ENCODE results near the gene PCDH7. TPM values are rescaled to one million over a fixed set of nuclear protein-coding genes. Genes with fewer than 3 reads are reported as not detected.

The PCDH7 gene
- total RNA-seq, 1 experiment from 2014 or later = 28.6 TPM

DNA sequence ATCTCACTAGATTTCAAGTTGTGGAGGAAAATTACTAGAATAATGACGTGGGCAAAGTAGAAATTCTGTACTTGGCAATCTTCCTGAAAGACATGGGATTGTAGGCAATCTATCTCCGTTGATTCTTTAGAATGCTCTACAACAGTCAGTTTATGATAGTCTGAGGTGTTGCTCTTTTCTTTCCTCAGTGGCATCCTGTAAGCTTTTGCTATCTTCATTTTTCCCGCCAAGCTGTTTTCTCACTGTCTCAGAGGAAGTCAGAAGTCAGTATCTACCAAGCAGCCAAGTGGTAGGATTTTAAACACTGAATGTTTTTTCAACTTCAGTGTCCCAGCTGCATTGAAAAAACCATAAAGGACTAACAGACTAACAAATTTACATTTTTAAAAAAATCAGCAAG is 23.7 kb downstream of the PCDH7 start:
- no peak for DNase-seq
- POLR2A ChIA-PET (ENCODE audit: unreplicated experiment) = no interaction called here
- TF ChIP-seq EZH2 (IDR thresholded peaks at IDR 0.05; ENCODE audit: low read depth) = no peak
- TF ChIP-seq, protein P1, sequence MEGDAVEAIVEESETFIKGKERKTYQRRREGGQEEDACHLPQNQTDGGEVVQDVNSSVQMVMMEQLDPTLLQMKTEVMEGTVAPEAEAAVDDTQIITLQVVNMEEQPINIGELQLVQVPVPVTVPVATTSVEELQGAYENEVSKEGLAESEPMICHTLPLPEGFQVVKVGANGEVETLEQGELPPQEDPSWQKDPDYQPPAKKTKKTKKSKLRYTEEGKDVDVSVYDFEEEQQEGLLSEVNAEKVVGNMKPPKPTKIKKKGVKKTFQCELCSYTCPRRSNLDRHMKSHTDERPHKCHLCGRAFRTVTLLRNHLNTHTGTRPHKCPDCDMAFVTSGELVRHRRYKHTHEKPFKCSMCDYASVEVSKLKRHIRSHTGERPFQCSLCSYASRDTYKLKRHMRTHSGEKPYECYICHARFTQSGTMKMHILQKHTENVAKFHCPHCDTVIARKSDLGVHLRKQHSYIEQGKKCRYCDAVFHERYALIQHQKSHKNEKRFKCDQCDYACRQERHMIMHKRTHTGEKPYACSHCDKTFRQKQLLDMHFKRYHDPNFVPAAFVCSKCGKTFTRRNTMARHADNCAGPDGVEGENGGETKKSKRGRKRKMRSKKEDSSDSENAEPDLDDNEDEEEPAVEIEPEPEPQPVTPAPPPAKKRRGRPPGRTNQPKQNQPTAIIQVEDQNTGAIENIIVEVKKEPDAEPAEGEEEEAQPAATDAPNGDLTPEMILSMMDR (conservative IDR thresholded peaks at IDR 0.05) = no peak
- no peaks in the 10 kb centered on the region for H3K79me2 ChIP-seq (ENCODE audit: low read depth)
- intact Hi-C loops (cut with micrococcal nuclease; ENCODE audit: unreplicated experiment) = no loop called here
- no peak overlapping the region for H3K27ac ChIP-seq
- no peak overlapping the region for H2AFZ ChIP-seq
- no peaks in the 10 kb centered on the region for H3K27me3 ChIP-seq (ENCODE audit: insufficient read depth, low read depth)
- no peaks in the 10 kb centered on the region; the same call in 1 of the 2 replicates for H3F3A ChIP-seq (ENCODE audit: insufficient read depth, low read depth)
- no peak overlapping the region for H3K4me2 ChIP-seq
- no peak overlapping the region for H3K4me3 ChIP-seq
- H4K20me1 ChIP-seq (ENCODE audit: insufficient read depth) = no peaks in the 10 kb centered on the region
- H3K36me3 ChIP-seq (ENCODE audit: low read depth) = no peaks in the 10 kb centered on the region
- H3K9me2 ChIP-seq (ENCODE audit: insufficient read depth) = no peaks in the 10 kb centered on the region
- BruUV-seq (replicated peaks) = no TSS peak
- no peaks in the 10 kb centered on the region for H3K9me3 ChIP-seq (ENCODE audit: insufficient read depth, low read depth)
- CTCF ChIA-PET = no interaction called here
- no peaks in the 10 kb centered on the region for H3K4me1 ChIP-seq (replicated peaks; ENCODE audit: insufficient read depth)

DNA sequence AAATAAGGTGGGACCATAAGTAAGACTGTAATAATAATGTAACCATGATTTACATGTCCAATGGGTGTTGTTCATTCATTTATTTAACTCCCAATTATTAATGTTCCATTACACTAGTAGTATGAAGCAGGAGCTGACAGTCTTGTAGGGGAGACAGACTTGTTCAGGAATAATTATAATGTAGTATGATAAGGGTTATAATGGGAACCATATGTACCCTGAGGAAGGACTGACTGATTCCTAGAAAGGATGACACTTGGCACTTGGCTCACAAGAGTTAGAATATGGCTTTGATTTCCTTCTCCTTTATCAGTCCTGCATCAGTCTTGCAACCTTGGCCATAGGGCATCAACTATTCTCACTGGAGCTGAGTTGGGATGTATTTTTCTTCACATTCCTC is 24.2 kb downstream of the PCDH7 start:
- intact Hi-C loops (cut with micrococcal nuclease; ENCODE audit: unreplicated experiment) = no loop called here
- no TSS peak for BruUV-seq (replicated peaks)
- Histone ChIP-seq H3F3A (ENCODE audit: insufficient read depth, low read depth) (no peaks in the 10 kb centered on the region; the same call in 1 of the 2 replicates), H3K27me3 (ENCODE audit: insufficient read depth, low read depth) (no peaks in the 10 kb centered on the region), H2AFZ (no peak overlapping the region), H3K9me3 (ENCODE audit: insufficient read depth, low read depth) (no peaks in the 10 kb centered on the region), H4K20me1 (ENCODE audit: insufficient read depth) (no peaks in the 10 kb centered on the region), H3K4me3 (no peak overlapping the region), H3K79me2 (ENCODE audit: low read depth) (no peaks in the 10 kb centered on the region), H3K27ac (no peak overlapping the region), H3K4me2 (no peak overlapping the region), H3K4me1 (replicated peaks; ENCODE audit: insufficient read depth) (no peaks in the 10 kb centered on the region), H3K36me3 (ENCODE audit: low read depth) (no peaks in the 10 kb centered on the region), H3K9me2 (ENCODE audit: insufficient read depth) (no peaks in the 10 kb centered on the region)
- CTCF ChIA-PET = no interaction called here
- POLR2A ChIA-PET (ENCODE audit: unreplicated experiment) = no interaction called here
- no peak for TF ChIP-seq EZH2 (IDR thresholded peaks at IDR 0.05; ENCODE audit: low read depth)
- TF ChIP-seq, protein P1 (conservative IDR thresholded peaks at IDR 0.05) = no peak
- DNase-seq = no peak

DNA sequence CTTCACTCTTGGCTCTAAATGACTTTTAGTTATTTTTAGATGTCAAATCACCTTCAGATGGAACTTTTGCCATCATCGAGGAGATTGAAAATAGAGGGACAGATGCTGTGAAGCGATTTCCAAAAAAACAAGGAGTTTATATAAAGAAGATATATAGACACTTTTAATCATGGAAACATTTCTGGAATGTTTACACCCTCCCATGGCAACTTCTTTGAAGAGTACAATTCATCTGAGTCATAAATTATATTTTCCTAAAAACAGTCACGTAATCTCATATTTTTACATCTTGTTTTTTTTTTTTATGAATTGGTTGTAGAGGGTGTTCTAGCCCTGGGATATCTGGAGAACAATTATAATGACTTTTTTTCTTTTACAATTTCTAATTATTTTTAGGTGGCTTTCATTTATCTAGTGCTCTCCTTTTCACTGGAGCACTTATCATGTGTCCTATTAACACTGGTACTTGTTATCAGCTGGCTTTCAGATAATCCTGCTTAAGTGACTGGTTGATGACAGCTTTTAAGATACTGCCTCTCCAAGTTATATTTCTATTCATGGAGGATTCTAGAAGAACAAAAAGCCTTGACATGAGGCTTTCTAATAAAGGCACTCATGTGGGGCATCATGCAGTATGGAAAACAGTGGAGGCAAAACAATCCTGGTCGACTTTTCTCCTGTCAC is 24.9 kb downstream of the PCDH7 start:
- Histone ChIP-seq H3K79me2 (ENCODE audit: low read depth) (no peaks in the 10 kb centered on the region), H3F3A (ENCODE audit: insufficient read depth, low read depth) (no peaks in the 10 kb centered on the region; the same call in 1 of the 2 replicates), H2AFZ (no peak overlapping the region), H3K9me3 (ENCODE audit: insufficient read depth, low read depth) (no peaks in the 10 kb centered on the region), H3K4me3 (no peak overlapping the region), H3K36me3 (ENCODE audit: low read depth) (no peaks in the 10 kb centered on the region), H4K20me1 (ENCODE audit: insufficient read depth) (no peaks in the 10 kb centered on the region), H3K4me1 (replicated peaks; ENCODE audit: insufficient read depth) (no peaks in the 10 kb centered on the region), H3K27me3 (ENCODE audit: insufficient read depth, low read depth) (no peaks in the 10 kb centered on the region), H3K4me2 (no peak overlapping the region), H3K27ac (no peak overlapping the region), H3K9me2 (ENCODE audit: insufficient read depth) (no peaks in the 10 kb centered on the region)
- POLR2A ChIA-PET (ENCODE audit: unreplicated experiment) = no interaction called here
- no peak for DNase-seq
- no TSS peak for BruUV-seq (replicated peaks)
- TF ChIP-seq, protein P1 (conservative IDR thresholded peaks at IDR 0.05) = no peak
- TF ChIP-seq EZH2 (IDR thresholded peaks at IDR 0.05; ENCODE audit: low read depth) = no peak
- CTCF ChIA-PET = no interaction called here
- intact Hi-C loops (cut with micrococcal nuclease; ENCODE audit: unreplicated experiment) = no loop called here
